GM12878 (cell line): ENCODE data around the gene PLXNA4. TPM values are rescaled to one million over a fixed set of nuclear protein-coding genes. Genes with fewer than 3 reads are reported as not detected.

Experiments used
- ATAC-seq: fragments of 200-7000 bp; cut with Tn5 transposase; 3 replicates; pipeline ENCODE4 v1.9.1; 2020; ENCODE audit warnings: mild to moderate bottlenecking, moderate library complexity
- BruUV-seq: library from RNA; stranded (reverse); fragments of 400-500 nt; replicated peaks from 2 replicates; lab custom pipeline; 2021; lab: Mats Ljungman, UMichigan
- CTCF ChIA-PET: fragments of 300-600 bp; sonication (Branson Sonifier 250); formaldehyde crosslinking; extraction: SDS; loops from one replicate; lab custom pipeline; 2021; ENCODE audit warnings: inconsistent platforms; lab: Yijun Ruan, JAX
- POLR2A ChIA-PET: fragments of 350-600 bp; formaldehyde crosslinking; extraction: SDS; loops from one replicate; lab custom pipeline; 2021; ENCODE audit warnings: inconsistent platforms; lab: Charles Lee
- RAD21 ChIA-PET: fragments of 300-600 bp; sonication (Branson Sonifier 250); formaldehyde crosslinking; loops from one replicate; lab custom pipeline; 2023; ENCODE audit warnings: antibody characterized with exemption; ENCODE audit not compliant: unreplicated experiment; lab: Charles Lee
- SMC1A ChIA-PET: fragments of 300-600 bp; sonication (Branson Sonifier 250); formaldehyde crosslinking; loops from one replicate; lab custom pipeline; 2023; ENCODE audit not compliant: unreplicated experiment, uncharacterized antibody; lab: Charles Lee
- DNase-seq: peaks from one replicate; pipeline ENCODE4 v3.0.0-alpha.2; 2011; ENCODE audit warnings: low read depth, low spot score
- FAIRE-seq: peaks from 3 replicates; lab custom pipeline; 2011; peaks lifted over from hg19 to GRCh38; lab: Jason Lieb, UNC
- H2AFZ ChIP-seq: 2 replicates; pipeline ENCODE4 v1.6.0; 2011; ENCODE audit warnings: low read depth, low read length, control low read depth; ENCODE audit not compliant: control insufficient read depth
- H3K27ac ChIP-seq: 2 replicates; pipeline ENCODE4 v1.5.1; 2011; ENCODE audit warnings: control low read depth; ENCODE audit not compliant: control insufficient read depth, insufficient read depth
- H3K27me3 ChIP-seq, 2 experiments: replicated peaks in 1 of 2; 2 replicates each; pipeline versions ENCODE4 v1.6.0 to v1.6.1; 2011; ENCODE audit warnings: low read length in 1 of 2; ENCODE audit not compliant: control insufficient read depth in 2 of 2, insufficient read depth in 2 of 2
- H3K36me3 ChIP-seq, 2 experiments: 2 replicates each; pipeline ENCODE4 v1.5.1; 2011; ENCODE audit warnings: low read length in 1 of 2; ENCODE audit not compliant: control insufficient read depth in 2 of 2, insufficient read depth in 2 of 2
- H3K4me1 ChIP-seq: 2 replicates; pipeline ENCODE4 v1.6.1; 2011; ENCODE audit warnings: mild to moderate bottlenecking, low read length, moderate library complexity, mixed read lengths; ENCODE audit not compliant: control insufficient read depth, insufficient read depth
- H3K4me2 ChIP-seq: 2 replicates; pipeline ENCODE4 v1.6.0; 2011; ENCODE audit warnings: control low read depth; ENCODE audit not compliant: control insufficient read depth, insufficient read depth
- H3K4me3 ChIP-seq: fragments of 200-600 bp; sonication (generic); 2 replicates; pipeline ENCODE4 v1.5.1; 2016
- H3K79me2 ChIP-seq: 2 replicates; pipeline ENCODE4 v1.6.0; 2011; ENCODE audit warnings: low read length; ENCODE audit not compliant: control insufficient read depth, insufficient read depth
- H3K9ac ChIP-seq: 2 replicates; pipeline ENCODE4 v1.8.0; 2011; ENCODE audit warnings: low read length, control low read depth, mixed read lengths; ENCODE audit not compliant: control insufficient read depth, insufficient read depth
- H3K9me3 ChIP-seq: replicated peaks from 3 replicates; pipeline ENCODE4 v1.5.1; 2011; ENCODE audit warnings: mild to moderate bottlenecking, low read length; ENCODE audit not compliant: control insufficient read depth, insufficient read depth
- H4K20me1 ChIP-seq: 2 replicates; pipeline ENCODE4 v1.6.0; 2011; ENCODE audit not compliant: control insufficient read depth, insufficient read depth
- ATF3 ChIP-seq: IDR thresholded peaks from 2 replicates; pipeline ENCODE4 v1.6.1; 2011; ENCODE audit warnings: low read depth, mild to moderate bottlenecking, low read length, moderate library complexity, borderline replicate concordance; ENCODE audit errors: extremely low read depth
- CHD1 ChIP-seq: IDR thresholded peaks from 2 replicates; pipeline ENCODE4 v1.6.1; 2012; ENCODE audit warnings: low read depth, low read length, improper control_type of control experiment
- JUNB ChIP-seq: IDR thresholded peaks from 2 replicates; pipeline ENCODE4 v1.6.1; 2016; ENCODE audit warnings: antibody characterized with exemption, mild to moderate bottlenecking
- MLLT1 ChIP-seq: fragments of 450-650 bp; IDR thresholded peaks from 2 replicates; pipeline ENCODE4 v1.6.1; 2016; ENCODE audit warnings: mild to moderate bottlenecking
- PKNOX1 ChIP-seq: fragments of 450-650 bp; IDR thresholded peaks from 2 replicates; pipeline ENCODE4 v1.6.1; 2016; ENCODE audit warnings: mild to moderate bottlenecking
- RFX5 ChIP-seq: IDR thresholded peaks from 2 replicates; pipeline ENCODE4 v1.6.1; 2011; ENCODE audit warnings: low read depth, low read length, improper control_type of control experiment
- TARDBP ChIP-seq: IDR thresholded peaks from 2 replicates; pipeline ENCODE4 v1.6.1; 2016; ENCODE audit warnings: borderline replicate concordance
- ZNF592 ChIP-seq: fragments of 450-650 bp; IDR thresholded peaks from 2 replicates; pipeline ENCODE4 v1.6.1; 2017; ENCODE audit warnings: mild to moderate bottlenecking, moderate library complexity
- WGBS: methylation state at CpG from one replicate; pipeline ENCODE4 v1.1.6; 2016; ENCODE audit warnings: low lambda C conversion rate; ENCODE audit not compliant: insufficient replicate concordance, insufficient coverage; ENCODE audit errors: missing lambda C conversion rate; 5-methylcytosine and 5-hydroxymethylcytosine counted together
- in situ Hi-C: fragments of 300-500 bp; cut with MboI; formaldehyde crosslinking; loops from 9 replicates; pipeline ENCODE4 v1.14.3; 2018; ENCODE audit warnings: mixed read lengths
- intact Hi-C: fragments of 100-400 bp; cut with micrococcal nuclease; formaldehyde crosslinking; loops from one replicate; pipeline ENCODE4 v1.14.2; 2022; ENCODE audit not compliant: unreplicated experiment
- polyA plus RNA-seq, 11 experiments: library from polyadenylated mRNA; depleted of rRNA in 4 of 11; unstranded in 6 of 11; stranded (reverse) in 5 of 11; fragments of >200 nt; fragmentation: Nextera tagmentation in 4 of 11; fragmentation: Illumina TruSeq in 1 of 11; extraction: Ambion mirVana in 4 of 11; extraction: Trizol in 1 of 11; gene quantifications; 1 replicate in 1 of 11; 2 replicates in 10 of 11; pipeline versions ENCODE4 v1.2.1 to v1.2.3, GENCODE V29; 2011 to 2016; ENCODE audit warnings: inconsistent platforms in 2 of 11, missing spikeins in 2 of 11, low read depth in 1 of 11
- total RNA-seq, 4 experiments: library from RNA; depleted of rRNA in 3 of 4; stranded (reverse); fragments of >200 nt in 3 of 4; fragmentation: Illumina TruSeq in 1 of 4; extraction: Trizol in 1 of 4; gene quantifications; 2 replicates each; pipeline versions ENCODE4 v1.2.1 to v1.2.3, GENCODE V29; 2013 to 2021

Gene PLXNA4
- total and polyA plus RNA-seq, 10 of the 15 experiments (the other 5 are each of a cell fraction or from before 2014, with no cell fraction given) = 0.03 TPM; not detected in 9

GRCh38 chr7:132469681-132470080, 106.6 kb downstream of the PLXNA4 start:
- Histone ChIP-seq H2AFZ (no peak overlapping the region), H3K27me3 (peaks cover 4% of the 10 kb centered on the region in 2 experiments; a peak in 2 of 4 replicates), H3K9ac (no peak overlapping the region), H3K27ac (no peak overlapping the region), H3K4me2 (no peak overlapping the region), H3K9me3 (no peaks in the 10 kb centered on the region), H4K20me1 (no peaks in the 10 kb centered on the region), H3K4me1 (no peaks in the 10 kb centered on the region), H3K4me3 (no peak overlapping the region)
- DNase-seq (no peak), ATAC-seq (no peak)
- ChIA-PET RAD21 (no interaction called here), SMC1A (no interaction called here), POLR2A (no interaction called here)
- intact Hi-C loops = no loop called here
- BruUV-seq = no TSS peak
- no peak for TF ChIP-seq CHD1
- no peak for TF ChIP-seq ATF3
- TF ChIP-seq RFX5 = no peak
- TF ChIP-seq JUNB = no peak
- TF ChIP-seq, all 136 proteins: peak for 0
- 29% methylated on average over 4 of the region's 4 CpGs for WGBS
- no peak for FAIRE-seq
- CTCF ChIA-PET = no interaction called here
- H3K79me2 ChIP-seq = no peaks in the 10 kb centered on the region
- in situ Hi-C loops = no loop called here
- no peaks in the 10 kb centered on the region for H3K36me3 ChIP-seq

- BruUV-seq = no TSS peak
- DNase-seq (no peak), ATAC-seq (no peak), FAIRE-seq (no peak)
- no peaks in the 10 kb centered on the region for H3K9me3 ChIP-seq
- CTCF ChIA-PET = no interaction called here
- intact Hi-C loops (no loop called here), in situ Hi-C loops (no loop called here)
- H3K4me1 ChIP-seq = no peaks in the 10 kb centered on the region
- no peak overlapping the region for H2AFZ ChIP-seq
- WGBS = 22% methylated on average over 1 of the region's 1 CpG
- POLR2A ChIA-PET = no interaction called here
- no peaks in the 10 kb centered on the region for H3K36me3 ChIP-seq
- no peaks in the 10 kb centered on the region for H3K79me2 ChIP-seq
- H3K4me2 ChIP-seq = no peak overlapping the region
- no peak overlapping the region for H3K9ac ChIP-seq
- no peaks in the 10 kb centered on the region for H4K20me1 ChIP-seq
- no peak overlapping the region for H3K4me3 ChIP-seq
- H3K27ac ChIP-seq = no peak overlapping the region
- H3K27me3 ChIP-seq = peaks cover 4% of the 10 kb centered on the region in 2 experiments; a peak in 3 of 4 replicates
- SMC1A ChIA-PET = no interaction called here
- RAD21 ChIA-PET = no interaction called here
- TF ChIP-seq ZNF592 (no peak), TARDBP (no peak), MLLT1 (no peak), PKNOX1 (no peak)
Measured at GRCh38 chr7:132469264-132469663, 107.0 kb downstream of the PLXNA4 start.
